ENCODE data around the gene XKR3. TPM values are rescaled to one million over a fixed set of nuclear protein-coding genes. Genes with fewer than 3 reads are reported as not detected.
"Not testable (repeated sequence)": the region's sequence is repeated elsewhere in the genome, so short reads cannot be mapped to it uniquely, and the experiment has no call there.

The XKR3 gene
- total RNA-seq, 1 donor from 2014 or later = not detected

GRCh38 chr22:16803255-16803917, 21.8 kb downstream of the XKR3 start:
- H3K4me1 Mint-ChIP-seq = no peaks in the 10 kb centered on the region
- no peaks in the 10 kb centered on the region for H3K36me3 Mint-ChIP-seq
- no peak overlapping the region for H3K4me3 Mint-ChIP-seq

GRCh38 chr22:16801571-16801970, 23.6 kb downstream of the XKR3 start:
- Mint-ChIP-seq H3K4me1 (no peaks in the 10 kb centered on the region), H3K27ac (no peak overlapping the region), H3K36me3 (no peaks in the 10 kb centered on the region), H3K4me3 (no peak overlapping the region), H3K9me3 (peaks cover 15% of the 10 kb centered on the region), H3K27me3 (ENCODE audit: low read depth) (no peaks in the 10 kb centered on the region)
- TF ChIP-seq CTCF (IDR thresholded peaks at IDR 0.05; ENCODE audit: unreplicated experiment) = no peak
- no peak for DNase-seq (ENCODE audit: low spot score in 2 of 2, unreplicated experiment in 2 of 2)

More at GRCh38 chr22:16803255-16803917, 21.8 kb downstream of the XKR3 start:
- no peak for DNase-seq (ENCODE audit: low spot score in 2 of 2, unreplicated experiment in 2 of 2)
- H3K27ac Mint-ChIP-seq = no peak overlapping the region
- no peaks in the 10 kb centered on the region for H3K27me3 Mint-ChIP-seq (ENCODE audit: low read depth)
- peaks cover 11% of the 10 kb centered on the region for H3K9me3 Mint-ChIP-seq
- no peak for TF ChIP-seq CTCF (IDR thresholded peaks at IDR 0.05; ENCODE audit: unreplicated experiment)

- no peaks in the 10 kb centered on the region for H3K27me3 Mint-ChIP-seq (ENCODE audit: low read depth)
- no peak overlapping the region for H3K4me3 Mint-ChIP-seq
- no peak overlapping the region for H3K27ac Mint-ChIP-seq
- no peak for DNase-seq (ENCODE audit: low spot score in 2 of 2, unreplicated experiment in 2 of 2)
- no peaks in the 10 kb centered on the region for H3K36me3 Mint-ChIP-seq
- H3K4me1 Mint-ChIP-seq = no peaks in the 10 kb centered on the region
- TF ChIP-seq CTCF (IDR thresholded peaks at IDR 0.05; ENCODE audit: unreplicated experiment) = no peak
- peaks cover 20% of the 10 kb centered on the region for H3K9me3 Mint-ChIP-seq
Observed at GRCh38 chr22:16801088-16801487, 24.1 kb downstream of the XKR3 start.

DNA sequence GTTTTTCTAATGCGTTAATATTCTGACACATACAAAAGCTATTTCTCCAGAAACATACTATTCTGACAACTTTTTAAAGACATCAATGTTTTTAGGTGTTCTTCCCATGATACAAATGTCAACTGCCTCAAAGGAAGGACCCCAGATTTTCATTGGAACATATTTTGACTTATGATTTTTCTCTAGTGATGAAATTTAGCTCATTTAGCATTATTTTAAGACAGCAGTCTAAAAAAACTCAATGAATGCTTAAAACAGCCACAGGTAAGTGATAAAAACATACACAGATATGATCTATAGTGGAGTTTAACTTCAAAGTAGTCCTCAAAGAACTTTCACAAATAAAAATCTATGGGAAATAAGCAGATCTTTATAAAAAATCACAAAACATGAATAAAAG, 24.9 kb downstream of the XKR3 start:
- Mint-ChIP-seq H3K4me3 (no peak overlapping the region), H3K4me1 (no peaks in the 10 kb centered on the region), H3K27ac (no peak overlapping the region), H3K27me3 (ENCODE audit: low read depth) (no peaks in the 10 kb centered on the region), H3K9me3 (peaks cover 24% of the 10 kb centered on the region), H3K36me3 (no peaks in the 10 kb centered on the region)
- no peak for DNase-seq (ENCODE audit: low spot score in 2 of 2, unreplicated experiment in 2 of 2)
- TF ChIP-seq CTCF (IDR thresholded peaks at IDR 0.05; ENCODE audit: unreplicated experiment) = no peak

DNA sequence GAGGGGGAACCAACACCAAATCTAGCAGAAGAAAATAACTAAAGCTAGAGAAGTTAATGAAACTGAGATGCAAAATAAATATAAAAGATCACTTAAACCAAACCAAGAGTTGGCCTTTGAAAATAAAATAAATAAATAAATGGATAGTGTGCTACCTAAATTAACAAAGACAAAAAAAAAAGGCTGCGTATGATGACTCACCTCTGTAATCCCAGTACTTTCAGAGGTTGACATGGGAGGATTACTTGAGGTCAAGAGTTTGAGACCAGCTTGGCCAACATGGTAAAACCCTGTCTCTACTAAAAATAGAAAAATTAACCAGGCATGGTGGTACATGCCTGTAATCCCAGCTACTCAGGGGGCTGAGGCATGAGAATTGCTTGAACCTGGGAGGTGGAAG, 29.7 kb downstream of the XKR3 start:
- H3K4me1 Mint-ChIP-seq; H3K27ac Mint-ChIP-seq; H3K36me3 Mint-ChIP-seq; H3K4me3 Mint-ChIP-seq; DNase-seq (ENCODE audit: low spot score in 2 of 2, unreplicated experiment in 2 of 2); H3K27me3 Mint-ChIP-seq (ENCODE audit: low read depth): not testable (repeated sequence)
- peaks cover 34% of the 10 kb centered on the region for H3K9me3 Mint-ChIP-seq

GRCh38 chr22:16793831-16794230, 31.4 kb downstream of the XKR3 start:
- H3K36me3 Mint-ChIP-seq = no peaks in the 10 kb centered on the region

More at GRCh38 chr22:16793831-16794230, 31.4 kb downstream of the XKR3 start:
- no peak overlapping the region for H3K27ac Mint-ChIP-seq
- no peak for TF ChIP-seq CTCF (IDR thresholded peaks at IDR 0.05; ENCODE audit: unreplicated experiment)
- no peak for DNase-seq (ENCODE audit: low spot score in 2 of 2, unreplicated experiment in 2 of 2)
- no peak overlapping the region for H3K4me3 Mint-ChIP-seq
- no peaks in the 10 kb centered on the region for H3K4me1 Mint-ChIP-seq
- no peaks in the 10 kb centered on the region for H3K27me3 Mint-ChIP-seq (ENCODE audit: low read depth)
- H3K9me3 Mint-ChIP-seq = peaks cover 30% of the 10 kb centered on the region
